Testis (tissue), 2 donors: ENCODE data around the gene NAP1L1.

Source experiments
- POLR2A ChIP-seq: fragments of 450-650 bp; IDR thresholded peaks from one replicate; pipeline ENCODE4 v1.6.1; 2017; ENCODE audit warnings: antibody characterized with exemption, mild to moderate bottlenecking, moderate library complexity
- TF ChIP-seq, protein P1 (sequence below), 3 experiments: fragments of 450-650 bp in 2 of 3; fragments of 200-600 bp in 1 of 3; sonication (generic) in 1 of 3; IDR thresholded peaks; one replicate each; pipeline ENCODE4 v1.5.1; 2016 to 2019; ENCODE audit warnings: antibody characterized with exemption in 3 of 3, mild to moderate bottlenecking in 2 of 3, moderate library complexity in 1 of 3

DNA sequence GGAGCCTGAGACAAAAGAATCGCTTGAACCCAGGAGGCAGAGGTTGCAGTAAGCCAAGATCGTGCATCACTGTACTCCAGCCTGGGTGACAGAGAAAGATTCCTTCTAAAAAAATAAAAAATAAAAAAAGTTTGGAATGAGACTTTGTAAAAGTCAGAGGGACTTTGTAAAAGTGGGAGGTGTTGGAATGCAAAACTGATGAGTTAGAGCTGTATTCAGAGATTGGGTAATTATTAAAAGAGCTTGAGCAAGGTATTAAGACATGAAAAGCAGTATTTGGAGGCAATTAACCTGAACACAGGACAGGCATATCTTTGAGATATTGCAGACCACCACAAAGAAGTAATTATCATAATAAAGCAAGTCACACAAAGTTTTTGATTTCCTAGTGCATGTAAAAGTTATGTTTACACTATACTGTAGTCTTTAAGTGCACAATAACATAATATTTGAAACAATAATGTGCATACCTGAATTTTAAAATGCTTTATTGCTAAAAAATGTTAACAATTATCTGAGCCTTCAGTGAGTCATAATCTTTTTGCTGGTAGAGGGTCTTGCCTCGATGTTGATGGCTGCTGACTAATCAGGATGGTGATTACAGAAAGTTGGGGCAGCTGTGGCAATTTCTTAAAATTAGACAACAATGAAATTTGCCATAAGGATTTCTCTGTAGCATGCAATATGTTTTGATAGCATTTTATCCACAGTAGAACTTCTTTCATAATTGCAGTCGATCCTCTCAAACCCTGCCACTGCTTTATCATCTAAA, 86.0 kb downstream of the NAP1L1 start:
- TF ChIP-seq, protein P1, sequence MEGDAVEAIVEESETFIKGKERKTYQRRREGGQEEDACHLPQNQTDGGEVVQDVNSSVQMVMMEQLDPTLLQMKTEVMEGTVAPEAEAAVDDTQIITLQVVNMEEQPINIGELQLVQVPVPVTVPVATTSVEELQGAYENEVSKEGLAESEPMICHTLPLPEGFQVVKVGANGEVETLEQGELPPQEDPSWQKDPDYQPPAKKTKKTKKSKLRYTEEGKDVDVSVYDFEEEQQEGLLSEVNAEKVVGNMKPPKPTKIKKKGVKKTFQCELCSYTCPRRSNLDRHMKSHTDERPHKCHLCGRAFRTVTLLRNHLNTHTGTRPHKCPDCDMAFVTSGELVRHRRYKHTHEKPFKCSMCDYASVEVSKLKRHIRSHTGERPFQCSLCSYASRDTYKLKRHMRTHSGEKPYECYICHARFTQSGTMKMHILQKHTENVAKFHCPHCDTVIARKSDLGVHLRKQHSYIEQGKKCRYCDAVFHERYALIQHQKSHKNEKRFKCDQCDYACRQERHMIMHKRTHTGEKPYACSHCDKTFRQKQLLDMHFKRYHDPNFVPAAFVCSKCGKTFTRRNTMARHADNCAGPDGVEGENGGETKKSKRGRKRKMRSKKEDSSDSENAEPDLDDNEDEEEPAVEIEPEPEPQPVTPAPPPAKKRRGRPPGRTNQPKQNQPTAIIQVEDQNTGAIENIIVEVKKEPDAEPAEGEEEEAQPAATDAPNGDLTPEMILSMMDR (IDR thresholded peaks at IDR 0.05) = no peak
- TF ChIP-seq POLR2A = no peak
